ENCODE measurements around the gene EGFR.

The EGFR gene

GRCh38 chr7:55127622-55128081 lies 108.8 kb downstream of the EGFR start:
- no peak for DNase-seq (ENCODE audit: low read depth in 3 of 3)

- no peak for DNase-seq (ENCODE audit: low read depth in 3 of 3)
These were observed 110.0 kb downstream of the EGFR start for GRCh38 chr7:55128693-55129394.

- DNase-seq (ENCODE audit: low read depth in 3 of 3), result no peak
These were observed 111.0 kb downstream of the EGFR start for GRCh38 chr7:55129541-55130394.

GRCh38 chr7:55130395-55131141 lies 111.8 kb downstream of the EGFR start:
- no peak for DNase-seq (ENCODE audit: low read depth in 3 of 3)

DNA sequence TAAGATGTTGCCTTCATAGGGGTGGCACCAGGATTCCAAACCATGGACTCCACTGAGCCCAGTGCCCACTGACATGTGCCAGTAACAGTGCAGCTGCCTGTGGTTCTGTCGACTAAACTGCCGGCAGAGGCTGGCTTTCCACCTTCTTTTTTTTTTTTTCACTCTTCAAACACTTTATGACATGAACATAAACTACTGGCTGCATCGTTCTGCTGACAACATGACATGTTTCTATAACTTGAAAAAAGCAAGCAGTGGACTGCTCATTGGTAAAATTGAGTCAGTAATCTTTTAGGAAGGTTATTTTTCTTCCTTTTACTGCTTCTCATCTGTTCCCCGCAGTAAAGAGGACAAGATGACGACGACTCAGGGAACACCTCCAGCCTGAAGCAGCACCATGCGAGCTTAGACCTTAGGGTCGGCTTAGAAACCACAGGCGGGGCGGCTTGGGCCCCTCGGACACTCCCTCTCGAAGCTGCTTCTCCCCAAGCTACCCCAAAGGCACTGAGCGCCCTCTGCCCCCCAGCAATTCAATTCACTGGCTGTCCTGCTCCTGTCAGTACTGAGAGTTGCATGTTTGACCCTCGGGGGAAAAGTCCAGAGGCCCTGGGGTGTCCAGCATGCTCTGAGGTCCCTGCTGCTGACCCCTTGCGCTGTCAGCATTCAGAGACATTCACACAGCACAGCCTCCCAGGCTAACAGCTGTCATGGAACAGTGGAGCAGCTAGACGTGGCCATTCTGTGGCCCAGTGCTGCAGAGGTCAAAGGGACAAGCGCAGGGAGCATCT lies 112.5 kb downstream of the EGFR start:
- DNase-seq (ENCODE audit: low read depth in 3 of 3), result no peak

DNA sequence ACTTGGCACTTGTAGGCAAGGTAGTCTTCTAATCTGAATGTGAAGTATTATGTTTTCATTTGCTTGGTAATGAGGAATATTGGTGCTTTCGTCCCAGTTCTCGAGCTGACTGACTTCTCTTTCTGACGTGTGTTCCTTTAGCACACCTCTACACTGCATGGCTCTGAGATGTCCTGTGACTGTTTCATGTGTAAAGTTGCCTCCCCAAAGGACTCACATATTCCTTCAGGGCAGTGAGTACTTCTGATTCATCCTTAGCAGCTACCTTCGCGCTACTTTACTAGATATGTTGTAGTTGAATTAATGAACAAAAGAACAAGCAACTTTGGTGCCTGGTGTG lies 113.7 kb downstream of the EGFR start:
- DNase-seq (ENCODE audit: low read depth in 3 of 3), result no peak

DNA sequence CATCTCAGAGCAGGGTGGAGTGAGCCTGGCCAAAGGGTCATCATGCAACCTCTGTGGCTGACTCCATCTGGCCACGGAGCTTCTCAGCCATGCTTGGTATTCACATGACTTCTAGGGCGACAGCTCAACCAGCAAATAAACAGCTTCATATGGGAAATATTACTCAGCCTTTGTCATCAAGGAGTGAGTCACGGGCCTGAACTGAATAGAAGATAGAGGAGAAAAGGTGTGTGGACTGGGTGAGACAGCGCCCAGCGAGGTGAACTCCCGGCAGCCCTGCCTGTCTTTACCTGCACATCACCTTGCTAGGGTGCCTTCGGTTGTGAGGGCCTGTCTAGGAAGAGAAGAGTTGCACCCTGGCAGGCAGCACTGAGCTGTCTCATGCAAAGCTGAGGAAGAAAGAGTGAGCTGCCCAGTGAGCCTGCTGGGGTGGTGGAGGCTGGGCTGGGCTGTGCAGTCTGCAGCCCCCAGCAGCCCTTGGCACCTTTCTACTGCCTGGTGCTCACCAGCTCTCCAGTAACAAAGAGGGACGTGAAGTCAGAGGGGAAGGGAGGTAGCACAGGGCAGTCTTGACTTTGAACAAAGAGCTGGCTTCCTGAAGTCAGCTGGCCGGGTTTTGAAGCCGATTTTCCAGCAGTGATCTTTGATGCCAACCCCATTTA lies 114.2 kb downstream of the EGFR start:
- peak in 1 of 3 experiments; percentile 1 for DNase-seq (ENCODE audit: low read depth in 3 of 3)

DNA sequence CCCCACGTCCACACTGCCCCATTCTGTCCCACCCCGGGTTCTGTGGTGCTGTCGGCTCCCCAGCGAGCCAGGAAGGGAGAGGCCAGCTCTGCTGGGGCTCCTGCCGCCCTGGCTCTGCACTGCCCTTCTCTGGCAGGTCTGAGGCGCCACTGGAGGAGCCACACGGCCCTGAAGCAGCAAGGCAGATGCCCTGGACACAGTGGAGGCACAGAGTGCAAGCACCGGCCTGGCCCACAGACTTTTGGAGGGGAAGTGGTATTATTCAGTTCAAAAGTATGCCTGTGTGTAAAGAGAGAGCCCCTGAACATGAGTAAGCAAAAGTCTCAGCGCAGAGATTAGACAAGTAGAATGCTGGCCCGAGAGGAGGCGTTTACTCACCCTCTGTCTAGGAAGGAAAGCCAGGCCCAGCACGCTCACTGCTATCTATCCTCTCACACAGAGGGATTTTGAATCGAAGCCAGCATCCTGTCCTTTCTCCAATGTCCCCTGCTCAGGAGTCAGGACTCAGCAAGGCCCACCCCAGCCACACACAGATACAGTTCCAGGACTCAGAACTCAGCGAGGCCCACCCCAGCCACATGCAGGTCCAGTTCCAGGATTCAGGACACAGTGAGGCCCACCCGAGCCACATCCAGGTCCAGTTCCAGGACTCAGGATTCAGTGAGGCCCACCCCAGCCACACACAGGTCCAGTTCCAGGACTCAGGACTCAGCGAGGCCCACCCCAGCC lies 115.0 kb downstream of the EGFR start:
- no peak for DNase-seq (ENCODE audit: low read depth in 3 of 3)

DNA sequence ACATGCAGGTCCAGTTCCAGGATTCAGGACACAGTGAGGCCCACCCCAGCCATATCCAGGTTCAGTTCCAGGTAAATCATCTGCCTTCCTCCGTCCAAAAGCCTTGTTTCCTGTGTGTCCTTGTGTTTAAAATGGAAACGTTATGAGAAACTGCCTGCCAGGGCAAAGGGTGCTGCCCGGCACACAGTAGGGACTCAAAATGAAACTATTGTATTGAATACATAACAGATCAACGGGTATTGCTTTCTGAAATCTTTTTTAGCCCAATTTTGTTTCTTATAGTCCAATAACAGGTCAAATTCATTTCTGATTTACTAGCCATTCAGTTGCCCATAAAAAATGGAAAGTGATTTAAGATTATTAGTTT lies 115.5 kb downstream of the EGFR start:
- DNase-seq (ENCODE audit: low read depth in 3 of 3), result no peak

- DNase-seq (ENCODE audit: low read depth in 3 of 3), result no peak
These were observed 116.0 kb downstream of the EGFR start for GRCh38 chr7:55134786-55135185.

DNA sequence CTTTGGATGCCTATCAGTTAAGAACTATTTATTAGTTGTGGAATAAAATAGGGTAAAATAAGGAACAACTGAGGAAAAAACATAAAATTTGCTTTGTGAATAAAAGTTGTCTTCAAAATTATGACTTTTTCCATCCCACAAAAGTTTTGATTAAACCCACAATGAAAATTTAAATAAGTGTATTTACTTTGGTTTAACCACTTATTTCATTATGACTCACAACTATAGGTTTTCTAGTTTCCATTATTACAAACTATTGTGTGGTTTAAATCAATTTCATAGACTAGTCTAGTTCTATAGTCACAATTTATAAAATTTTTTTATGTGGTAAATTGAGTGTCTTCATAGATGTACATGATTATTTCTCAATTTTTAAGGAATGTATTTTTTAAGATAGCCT lies 116.6 kb downstream of the EGFR start:
- no peak for DNase-seq (ENCODE audit: low read depth in 3 of 3)

GRCh38 chr7:55138663-55139062 lies 119.8 kb downstream of the EGFR start:
- DNase-seq (ENCODE audit: low read depth in 3 of 3), result no peak

- DNase-seq (ENCODE audit: low read depth in 3 of 3), result no peak
These were observed 121.6 kb downstream of the EGFR start for GRCh38 chr7:55140221-55140940.

GRCh38 chr7:55140941-55141278 lies 122.1 kb downstream of the EGFR start:
- no peak for DNase-seq (ENCODE audit: low read depth in 3 of 3)

DNA sequence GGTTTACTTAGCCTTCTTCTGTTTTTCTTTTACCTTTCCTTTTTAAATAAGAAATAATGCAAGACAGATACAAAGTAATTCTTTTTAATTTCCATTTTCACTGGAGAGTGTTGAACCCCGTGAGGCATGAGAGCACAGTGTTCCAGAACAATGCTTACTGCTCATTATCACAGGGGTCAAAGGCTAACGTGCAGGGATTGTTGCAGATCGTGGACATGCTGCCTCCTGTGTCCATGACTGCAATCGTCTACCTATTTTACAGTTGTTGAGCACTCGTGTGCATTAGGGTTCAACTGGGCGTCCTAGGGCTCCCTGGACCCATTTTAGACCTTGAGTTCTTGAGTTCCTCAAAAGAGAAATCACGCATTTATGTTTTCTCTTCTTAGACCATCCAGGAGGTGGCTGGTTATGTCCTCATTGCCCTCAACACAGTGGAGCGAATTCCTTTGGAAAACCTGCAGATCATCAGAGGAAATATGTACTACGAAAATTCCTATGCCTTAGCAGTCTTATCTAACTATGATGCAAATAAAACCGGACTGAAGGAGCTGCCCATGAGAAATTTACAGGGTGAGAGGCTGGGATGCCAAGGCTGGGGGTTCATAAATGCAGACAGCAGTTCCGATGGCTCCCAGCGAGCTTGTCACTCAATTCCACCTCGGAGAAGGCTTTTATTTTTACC lies 124.2 kb downstream of the EGFR start:
- no peak for DNase-seq (ENCODE audit: low read depth in 3 of 3)

DNA sequence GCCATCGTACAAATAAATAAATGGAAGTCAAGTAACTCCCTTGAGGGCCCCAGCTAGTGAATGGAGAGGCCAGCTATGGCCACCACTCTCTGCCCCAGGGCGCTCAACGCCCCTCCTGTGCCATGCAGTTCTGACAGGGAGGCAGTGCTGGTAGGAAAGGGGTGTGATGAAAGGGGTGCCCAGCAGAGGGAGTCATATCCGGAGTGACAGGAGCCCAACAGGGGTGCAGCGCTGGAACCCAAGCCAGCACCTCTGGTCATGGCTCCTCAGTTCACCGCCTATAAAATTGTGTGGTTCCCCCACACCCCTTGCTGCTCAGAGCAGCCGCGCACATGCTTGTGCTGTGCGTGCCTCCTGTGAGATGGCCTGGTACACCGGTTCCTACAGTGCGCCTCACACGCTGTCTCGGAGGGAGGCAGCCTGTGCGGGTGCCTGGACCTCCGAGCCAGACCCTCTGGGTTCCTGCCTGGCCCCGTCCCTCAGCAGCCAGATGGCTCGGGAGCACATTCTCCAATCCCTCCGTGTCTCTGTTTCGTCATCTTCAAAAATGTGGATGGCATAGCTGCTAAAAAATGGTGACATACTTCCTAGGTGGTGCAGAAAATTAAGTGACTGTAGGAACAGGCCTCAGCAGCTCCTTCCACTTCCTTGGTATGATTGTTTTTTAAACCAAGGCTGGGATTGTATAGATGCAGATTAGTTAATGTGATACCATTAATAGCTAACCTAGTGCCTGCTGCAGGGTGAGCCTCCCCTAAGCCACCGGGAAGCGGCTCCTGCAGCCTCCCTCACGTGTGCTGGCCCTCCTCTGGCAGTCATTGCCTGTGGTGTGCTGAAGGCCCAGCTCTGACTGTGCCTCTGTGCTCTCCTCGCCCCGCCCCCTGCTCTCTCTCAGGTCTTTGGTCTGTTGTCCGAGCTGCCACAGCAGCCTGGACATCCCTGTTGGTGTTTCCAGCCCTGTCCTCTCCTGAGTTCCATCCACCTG lies 125.8 kb downstream of the EGFR start:
- no peak for DNase-seq (ENCODE audit: low read depth in 3 of 3)

GRCh38 chr7:55145606-55146005 lies 126.8 kb downstream of the EGFR start:
- DNase-seq (ENCODE audit: low read depth in 3 of 3), result no peak

- DNase-seq (ENCODE audit: low read depth in 3 of 3), result no peak
These were observed 128.3 kb downstream of the EGFR start for GRCh38 chr7:55147101-55147500.

Measured in stimulated activated CD4-positive, alpha-beta T cell treated with anti-CD3 and anti-CD28 coated beads, TNF-alpha, amount 100 ng/mL, for 24 hours (primary cell).